ENCODE results near the gene SEC31A.

Gene SEC31A

DNA sequence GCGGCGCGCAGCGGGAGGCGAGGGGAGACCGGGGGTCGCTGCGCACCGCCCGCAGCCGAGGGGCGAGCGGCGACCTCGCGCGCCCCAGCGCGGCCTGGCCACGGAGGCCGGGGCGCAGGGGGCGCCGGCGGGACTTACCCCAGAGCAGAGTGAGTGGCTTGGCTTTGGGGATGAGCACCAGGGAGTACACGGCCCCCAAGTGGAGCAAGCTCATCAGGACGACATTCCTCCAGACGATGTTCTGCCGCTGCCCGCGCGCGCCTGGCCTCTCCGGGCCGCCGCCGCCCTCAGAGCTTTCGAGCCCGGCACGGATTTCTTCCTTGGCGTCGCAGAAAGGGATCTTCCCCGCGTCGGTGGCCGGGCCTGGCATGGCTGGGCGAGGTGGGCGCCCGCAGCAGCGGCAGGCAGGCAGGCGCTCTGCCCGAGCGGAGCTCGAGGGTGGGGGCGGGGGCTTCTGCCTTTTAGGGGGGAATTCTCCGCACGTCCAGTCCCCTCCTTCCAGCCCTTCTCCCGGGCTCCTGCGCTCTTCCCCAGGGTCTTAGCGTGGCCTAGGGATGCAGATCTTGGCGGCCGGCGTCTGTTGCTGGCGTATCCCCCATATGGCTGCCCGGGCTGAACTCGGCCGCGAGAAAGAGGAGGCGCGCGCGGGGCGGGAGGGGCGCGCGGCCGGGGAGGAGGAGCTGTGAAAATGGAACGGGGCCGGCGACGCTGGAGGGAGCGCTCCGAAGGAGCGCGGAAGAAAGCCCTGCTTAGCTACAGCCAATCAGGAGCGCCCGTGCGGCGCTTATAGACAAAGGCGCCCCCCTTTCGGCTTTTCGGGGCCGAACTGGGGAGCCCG, 92.6 kb downstream of the SEC31A start, which contains the start of gene SCD5:
SCD5 (minus strand) TSS at position 629 of the 838 bp plus-strand sequence; CDS start at position 370, 259 bp downstream.
- in situ Hi-C loops (cut with MboI; ENCODE audit: low sequenced_read_pairs) = no loop called here

DNA sequence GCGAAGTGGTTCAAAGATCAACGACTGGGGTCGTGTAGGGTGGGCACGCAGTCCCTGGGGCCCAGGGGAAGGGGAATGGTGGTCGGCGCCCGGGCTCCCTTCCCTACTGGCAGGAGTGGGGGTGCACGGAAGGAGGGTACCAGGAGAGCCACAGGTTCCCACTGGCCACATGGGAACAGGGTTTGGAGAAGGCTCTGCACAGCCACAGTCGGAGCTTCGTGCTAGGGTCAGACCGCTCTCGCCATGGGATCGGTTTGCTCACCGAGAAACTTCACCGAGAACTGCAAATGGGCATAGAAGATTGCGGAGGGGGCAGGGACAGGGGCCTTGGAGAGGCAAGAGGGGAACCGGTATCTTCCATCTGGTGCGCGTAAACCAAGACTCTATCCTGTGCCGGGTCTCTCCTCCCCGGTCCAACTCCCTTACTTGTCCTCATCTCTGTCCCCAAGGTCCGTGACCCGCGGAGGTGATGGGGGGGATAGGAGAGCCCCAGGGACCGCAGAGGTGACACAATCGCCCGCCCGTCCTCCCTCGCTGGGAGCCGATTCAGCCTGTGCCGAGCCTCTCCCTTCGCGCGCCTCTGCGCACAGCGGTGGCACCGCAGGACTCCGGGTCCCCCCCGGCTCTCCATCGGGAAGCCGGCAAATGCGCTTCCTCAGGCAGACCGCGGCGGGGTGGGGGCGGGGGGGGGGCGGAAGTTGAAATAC, 93.4 kb downstream of the SEC31A start:
- in situ Hi-C loops (cut with MboI; ENCODE audit: low sequenced_read_pairs) = no loop called here

DNA sequence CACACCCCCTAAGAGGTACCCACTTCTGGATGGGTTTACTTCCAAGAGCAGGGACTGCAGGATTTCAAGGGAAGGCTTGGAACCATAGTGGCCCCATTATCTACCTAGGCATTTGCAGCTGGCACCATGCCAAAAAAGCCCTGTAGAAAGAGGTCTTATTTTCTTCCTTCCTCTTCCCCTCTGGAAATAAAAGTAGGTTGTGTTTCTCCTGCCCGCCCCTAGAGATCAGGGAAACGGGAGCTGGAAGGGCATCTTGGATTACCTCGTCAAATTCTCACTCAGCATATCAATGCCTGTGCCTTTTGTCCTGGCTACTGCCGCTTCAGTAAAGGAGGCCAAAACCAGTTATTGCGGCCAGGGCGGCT, 93.9 kb downstream of the SEC31A start:
- in situ Hi-C loops (cut with MboI; ENCODE audit: low sequenced_read_pairs) = no loop called here

DNA sequence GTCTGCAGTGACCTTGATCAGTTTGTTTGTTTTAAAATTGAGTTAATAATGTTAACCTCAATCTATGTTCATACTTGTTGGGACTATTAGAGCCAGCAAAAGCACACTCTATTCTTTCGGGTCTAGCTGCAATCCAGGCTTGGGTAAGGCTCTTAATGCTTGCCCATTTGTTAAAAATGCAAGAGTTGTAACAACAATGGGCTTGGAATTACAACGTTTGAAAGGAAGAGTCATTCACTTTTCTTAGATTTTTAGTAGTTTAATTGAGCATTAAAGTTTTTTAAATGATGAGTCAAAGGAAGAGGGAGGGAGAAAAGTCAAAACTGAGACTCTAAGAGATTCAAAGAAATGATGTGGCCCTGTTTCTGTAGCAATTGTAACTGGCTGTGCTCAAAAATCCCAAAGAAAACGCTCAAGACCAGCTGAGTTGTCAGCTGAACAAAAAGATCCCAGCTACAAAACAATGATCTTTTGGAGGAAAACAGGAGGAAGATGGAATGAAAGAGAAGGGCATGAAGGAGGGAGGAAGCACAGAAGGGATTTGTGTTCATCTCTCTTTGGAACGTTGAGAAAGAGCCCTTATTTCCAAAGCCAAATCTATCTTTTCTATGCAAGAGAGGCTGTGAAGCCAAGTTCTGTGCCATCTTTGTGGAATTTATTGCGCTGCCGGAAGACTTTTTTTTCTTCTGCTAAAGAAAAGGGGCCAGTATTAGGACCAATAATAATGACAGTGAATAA, 97.9 kb downstream of the SEC31A start:
- in situ Hi-C loops (cut with MboI; ENCODE audit: low sequenced_read_pairs) = no loop called here

DNA sequence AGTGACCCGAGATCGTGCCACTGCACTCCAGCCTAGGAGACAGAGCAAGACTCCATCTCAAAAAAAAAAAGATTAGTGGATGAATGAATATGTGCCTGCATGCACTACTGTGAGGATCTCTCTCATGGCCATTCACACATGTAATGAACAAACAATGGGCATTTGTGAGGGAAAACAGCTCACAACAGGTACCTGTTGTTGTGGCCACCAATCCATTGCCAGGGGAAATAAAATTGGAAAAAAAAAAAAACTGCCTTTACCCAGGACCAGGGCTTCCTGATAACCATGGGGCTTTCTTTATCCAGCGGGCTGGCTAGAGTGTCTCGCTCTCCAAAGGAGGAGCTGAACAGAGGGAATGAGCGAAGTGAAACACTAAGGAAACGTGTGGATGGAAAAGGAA, 99.8 kb downstream of the SEC31A start:
- in situ Hi-C loops (cut with MboI; ENCODE audit: low sequenced_read_pairs) = no loop called here

DNA sequence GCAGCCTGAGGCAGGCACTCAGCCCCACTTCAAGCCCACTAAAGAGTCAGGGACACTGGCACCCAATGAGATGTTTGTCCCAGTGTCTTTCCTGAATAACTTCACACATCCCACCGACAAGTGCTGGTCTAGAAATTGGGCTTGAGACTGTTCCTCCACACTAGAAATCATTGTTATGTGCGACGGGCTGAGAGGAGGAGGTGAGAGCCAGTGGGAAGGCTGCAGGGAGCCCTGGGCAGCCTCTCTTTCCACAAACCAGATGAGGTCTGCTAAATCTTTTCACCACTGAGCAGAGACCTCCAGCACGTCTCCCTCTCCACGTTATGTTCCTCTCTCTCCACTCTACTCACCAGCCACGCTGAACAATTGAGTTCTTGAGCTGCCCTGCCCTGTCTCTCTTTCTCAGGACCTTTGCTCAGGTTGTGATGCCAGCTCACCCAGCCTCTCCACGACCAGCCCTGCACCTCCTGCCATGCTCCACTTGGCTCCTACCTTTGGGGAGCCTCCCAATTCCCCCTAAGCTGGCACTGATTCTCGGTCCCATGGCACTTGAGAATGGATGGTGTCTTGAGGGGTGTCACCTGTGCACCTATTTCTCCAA, 100.8 kb downstream of the SEC31A start:
- in situ Hi-C loops (cut with MboI; ENCODE audit: low sequenced_read_pairs) = no loop called here

DNA sequence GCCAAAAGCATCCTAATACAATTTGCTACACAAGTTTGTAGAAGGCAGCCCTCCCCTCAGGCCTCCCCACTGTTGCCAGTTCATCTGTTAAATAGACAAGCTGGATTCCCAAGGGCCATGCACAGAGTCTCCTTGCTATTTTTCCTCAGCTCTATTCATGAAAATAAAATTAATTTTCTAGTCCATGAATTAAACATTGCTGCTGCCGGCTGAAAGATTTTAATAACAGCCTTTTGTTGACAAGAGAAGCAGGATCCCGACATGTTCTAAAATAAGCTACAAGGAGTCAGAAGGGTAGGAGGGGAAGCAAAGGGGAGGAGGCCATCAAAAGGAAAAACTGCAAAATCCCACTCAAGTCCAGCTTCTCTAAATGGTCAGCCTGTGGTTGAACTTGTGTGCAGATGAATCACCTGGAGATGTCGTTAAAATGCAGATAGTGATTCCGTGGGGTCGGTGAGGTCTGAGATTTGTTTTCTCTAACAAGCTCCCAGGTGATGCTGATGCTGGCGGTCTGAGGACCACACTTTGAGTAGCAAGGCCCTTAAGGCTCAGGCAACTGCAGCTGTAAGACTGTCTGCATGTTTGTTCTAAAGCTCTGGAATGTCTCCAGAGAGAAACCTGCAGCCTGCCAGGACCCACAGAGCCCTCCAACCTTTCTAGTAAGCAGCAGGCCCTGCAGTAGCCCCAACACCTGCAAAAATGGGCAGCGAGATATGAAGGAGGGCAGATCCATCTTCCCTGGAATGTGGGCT, 101.8 kb downstream of the SEC31A start:
- in situ Hi-C loops (cut with MboI; ENCODE audit: low sequenced_read_pairs) = no loop called here

DNA sequence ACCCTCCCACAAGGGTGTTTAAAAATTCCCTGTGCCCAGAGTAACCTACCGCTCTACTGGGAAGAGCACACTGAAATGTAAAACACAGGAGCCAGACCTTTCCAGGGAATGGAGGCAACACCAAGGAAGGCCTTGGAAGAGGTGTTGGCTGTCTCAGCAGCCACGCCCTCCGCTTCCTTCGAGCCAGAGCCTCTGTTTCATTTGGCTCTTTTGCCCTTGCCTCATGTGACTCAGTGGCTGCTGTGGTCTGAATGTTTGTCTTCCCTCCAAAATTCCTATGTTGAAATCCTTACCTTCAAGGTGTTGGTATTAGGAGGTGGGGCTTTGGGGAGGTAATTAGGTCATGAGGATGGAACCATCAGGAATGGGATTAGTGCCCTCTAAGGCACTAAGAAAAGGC, 103.6 kb downstream of the SEC31A start:
- in situ Hi-C loops (cut with MboI; ENCODE audit: low sequenced_read_pairs) = no loop called here

DNA sequence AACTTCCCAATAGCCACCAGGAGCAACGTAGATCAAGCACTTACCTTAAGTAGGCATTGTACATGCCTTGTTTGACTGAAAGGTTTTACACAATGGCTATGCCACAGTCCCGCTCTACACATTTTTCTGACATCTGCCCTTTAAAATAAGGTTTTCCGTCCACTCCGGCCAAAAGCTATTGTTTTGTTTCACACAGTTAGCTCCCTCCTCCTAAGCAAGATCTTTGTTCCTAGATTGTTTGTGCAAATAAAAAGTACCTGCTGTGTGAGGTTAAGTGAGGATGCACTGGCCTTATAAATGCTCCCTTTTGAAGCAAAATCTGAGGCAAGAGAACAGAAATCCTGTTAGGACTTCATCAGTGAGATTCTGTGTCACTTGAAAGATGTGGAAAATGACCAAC, 104.1 kb downstream of the SEC31A start:
- in situ Hi-C loops (cut with MboI; ENCODE audit: low sequenced_read_pairs) = no loop called here

DNA sequence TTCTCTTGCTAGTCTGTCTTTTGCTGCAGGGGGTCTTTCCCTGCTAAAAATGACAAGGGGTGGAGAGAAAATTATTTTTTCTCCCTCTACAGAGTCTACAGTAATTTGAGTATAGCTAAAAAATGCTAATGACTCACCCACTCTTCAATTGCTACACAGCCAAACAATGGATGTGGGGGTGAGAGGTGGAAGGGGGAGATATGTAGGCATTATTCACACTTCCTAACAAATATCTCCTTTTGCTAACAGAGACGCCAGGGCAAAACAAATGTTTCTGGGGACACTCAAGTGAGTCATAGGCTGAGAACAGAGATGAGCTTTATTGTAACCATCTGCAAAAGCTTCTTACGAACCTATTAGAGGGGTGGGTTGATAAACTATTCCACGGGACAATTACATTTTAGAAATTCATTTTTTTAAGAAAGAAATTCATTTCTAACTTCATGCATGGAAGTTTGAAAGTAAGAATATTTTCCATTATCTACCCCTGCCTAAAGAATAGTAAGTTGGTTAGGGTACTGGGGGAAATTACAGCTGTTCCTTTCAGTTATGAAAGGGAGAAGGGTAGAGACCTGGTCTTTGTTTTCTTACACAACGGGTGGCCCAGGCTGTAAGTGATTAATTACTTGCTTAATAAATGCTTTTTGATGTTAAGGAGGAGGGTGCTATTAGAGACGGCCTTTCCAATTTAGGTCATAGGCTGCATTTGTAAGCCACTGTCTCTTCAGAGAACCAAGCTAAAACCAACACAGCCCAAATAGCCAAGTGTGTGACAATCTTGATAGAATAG, 105.1 kb downstream of the SEC31A start:
- in situ Hi-C loops (cut with MboI; ENCODE audit: low sequenced_read_pairs) = no loop called here

DNA sequence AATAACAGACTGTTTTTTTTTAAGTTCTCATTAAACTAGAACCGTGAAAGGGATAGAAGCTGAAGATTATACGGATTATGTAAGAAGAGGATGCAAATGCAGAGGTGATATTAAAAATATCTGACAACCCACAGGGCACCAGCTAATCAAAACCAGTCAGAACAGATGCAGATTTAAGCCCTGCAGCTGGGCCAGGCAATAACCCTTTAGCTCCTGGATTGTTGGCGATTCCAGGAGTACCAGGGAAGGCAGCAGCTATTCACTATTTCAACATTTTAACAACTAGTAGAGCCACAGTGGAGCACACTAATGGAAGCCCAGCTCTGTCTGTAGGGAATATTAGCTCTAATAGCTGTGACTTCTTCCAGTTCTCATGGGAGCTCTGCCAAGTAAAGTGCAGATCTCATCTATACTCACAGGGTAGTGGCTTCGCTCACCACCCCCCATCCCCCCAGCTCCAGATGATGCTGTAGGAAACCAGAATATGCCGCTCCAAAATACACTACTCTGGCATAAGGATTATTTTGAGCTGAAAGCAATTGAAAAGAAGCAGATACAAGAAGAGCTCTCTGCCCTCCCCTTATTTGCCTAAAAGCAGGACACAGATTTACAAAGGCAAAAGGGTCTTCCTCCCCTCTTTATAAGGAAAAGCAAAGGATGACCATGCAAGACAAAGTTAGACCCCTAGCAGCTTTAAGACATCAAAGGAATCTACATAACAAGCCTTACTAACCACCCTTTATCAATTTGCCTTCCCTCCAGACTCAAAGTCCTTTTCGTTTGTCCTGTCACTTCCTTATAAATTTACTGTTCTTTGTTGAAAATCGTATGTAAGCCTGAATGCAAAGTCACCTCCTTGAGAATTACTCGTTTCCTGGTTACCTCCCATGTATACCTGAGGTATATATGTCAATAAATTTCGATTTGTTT, 106.0 kb downstream of the SEC31A start:
- in situ Hi-C loops (cut with MboI; ENCODE audit: low sequenced_read_pairs) = no loop called here

DNA sequence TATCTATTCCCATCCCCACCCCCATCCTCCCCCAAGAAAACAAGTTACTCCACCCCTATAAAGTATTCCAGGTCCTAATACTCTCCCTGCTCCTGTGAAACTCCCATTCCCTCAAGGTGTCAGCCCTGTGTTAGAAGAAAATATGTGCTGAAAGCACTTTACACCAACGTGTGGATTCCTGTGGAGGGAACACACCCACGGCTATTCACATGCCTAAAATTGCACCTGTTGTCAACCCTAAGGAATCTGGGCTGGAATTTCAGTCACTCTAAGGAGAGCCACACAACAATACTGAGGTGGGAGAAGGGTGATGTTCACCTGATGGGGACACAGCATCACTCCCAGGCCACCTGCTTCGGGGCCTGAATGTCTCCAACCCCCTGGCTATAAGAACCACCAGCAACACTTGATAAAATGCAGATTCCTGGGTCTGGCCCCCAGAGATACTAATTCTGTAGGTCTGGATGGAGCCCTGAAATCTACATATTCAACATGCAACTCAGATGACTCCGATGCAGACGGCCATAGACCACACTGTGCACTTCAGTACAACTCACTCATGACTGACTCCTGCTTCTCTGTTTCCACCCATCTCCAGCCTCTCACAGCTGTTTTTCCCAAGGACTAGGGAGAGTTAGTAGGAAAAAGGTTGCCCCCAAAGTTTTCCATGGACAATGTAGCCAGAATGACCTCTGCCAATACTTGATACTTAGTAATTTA, 108.2 kb downstream of the SEC31A start:
- in situ Hi-C loops (cut with MboI; ENCODE audit: low sequenced_read_pairs) = no loop called here

DNA sequence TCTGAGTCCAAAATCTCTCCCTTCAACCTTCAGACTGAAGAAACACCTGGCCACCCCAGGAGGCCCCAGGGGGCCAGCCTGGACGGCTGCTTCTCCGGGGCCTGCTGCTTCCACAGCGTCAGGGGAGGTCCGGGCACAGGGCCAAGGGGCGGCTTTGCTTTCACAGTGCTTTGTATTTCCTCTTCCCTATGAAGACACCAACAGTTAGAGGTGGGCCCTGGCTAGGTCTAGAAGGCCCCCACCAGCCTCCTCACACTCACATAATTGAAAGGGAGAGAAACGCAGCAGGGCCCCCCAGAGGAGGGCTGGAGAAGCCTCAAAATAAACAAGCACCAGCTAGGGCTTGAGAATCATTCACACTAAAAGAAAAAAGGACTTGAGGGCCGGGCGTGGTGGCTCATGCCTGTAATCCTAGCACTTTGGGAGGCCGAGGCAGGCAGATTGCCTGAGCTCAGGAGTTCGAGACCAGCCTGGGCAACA, 110.2 kb downstream of the SEC31A start:
- in situ Hi-C loops (cut with MboI; ENCODE audit: low sequenced_read_pairs) = no loop called here

DNA sequence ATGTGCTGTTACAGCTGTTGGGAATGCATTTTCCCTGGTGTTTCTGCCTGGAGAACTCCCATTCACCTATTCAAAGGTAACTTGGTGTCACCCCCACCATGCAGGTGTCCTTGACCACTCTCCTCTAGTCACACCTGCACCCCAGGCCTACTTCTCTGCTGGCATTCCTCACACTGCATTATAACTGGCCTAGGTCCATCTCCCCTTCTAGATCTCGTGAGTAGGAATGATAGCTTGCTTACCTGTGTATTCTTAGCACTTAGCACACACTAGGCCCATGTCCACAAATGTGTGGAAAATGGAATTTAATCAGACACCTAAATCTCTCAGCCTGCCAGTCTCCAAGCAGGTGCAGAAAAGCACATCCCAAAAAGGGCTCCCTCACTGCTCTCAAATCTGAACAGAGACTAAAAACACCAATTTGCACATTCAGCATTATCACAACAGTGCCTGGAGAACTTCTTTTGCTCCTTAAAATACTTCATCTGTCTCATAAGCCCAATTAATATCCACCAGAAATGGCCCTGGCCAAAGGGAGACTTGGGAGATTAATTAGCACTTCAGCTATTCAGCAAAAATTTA, 110.7 kb downstream of the SEC31A start:
- in situ Hi-C loops (cut with MboI; ENCODE audit: low sequenced_read_pairs) = no loop called here

DNA sequence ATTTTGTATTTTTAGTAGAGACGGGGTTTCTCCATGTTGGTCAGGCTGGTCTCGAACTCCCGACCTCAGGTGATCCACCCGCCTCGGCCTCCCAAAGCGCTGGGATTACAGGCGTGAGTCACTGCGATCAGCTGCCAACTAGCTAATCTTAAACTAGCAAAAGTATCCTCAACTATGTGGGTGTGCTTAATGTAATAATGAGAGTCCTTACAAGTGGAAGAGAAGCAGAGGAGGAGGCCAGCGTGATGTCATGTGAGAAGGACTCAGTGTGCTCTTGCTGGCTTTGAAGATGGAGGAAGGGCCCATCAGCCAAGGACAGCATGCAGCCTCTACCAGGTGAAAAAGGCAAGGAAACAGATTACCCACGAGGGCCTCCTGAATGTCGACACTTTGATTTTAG, 111.9 kb downstream of the SEC31A start:
- in situ Hi-C loops (cut with MboI; ENCODE audit: low sequenced_read_pairs) = no loop called here

DNA sequence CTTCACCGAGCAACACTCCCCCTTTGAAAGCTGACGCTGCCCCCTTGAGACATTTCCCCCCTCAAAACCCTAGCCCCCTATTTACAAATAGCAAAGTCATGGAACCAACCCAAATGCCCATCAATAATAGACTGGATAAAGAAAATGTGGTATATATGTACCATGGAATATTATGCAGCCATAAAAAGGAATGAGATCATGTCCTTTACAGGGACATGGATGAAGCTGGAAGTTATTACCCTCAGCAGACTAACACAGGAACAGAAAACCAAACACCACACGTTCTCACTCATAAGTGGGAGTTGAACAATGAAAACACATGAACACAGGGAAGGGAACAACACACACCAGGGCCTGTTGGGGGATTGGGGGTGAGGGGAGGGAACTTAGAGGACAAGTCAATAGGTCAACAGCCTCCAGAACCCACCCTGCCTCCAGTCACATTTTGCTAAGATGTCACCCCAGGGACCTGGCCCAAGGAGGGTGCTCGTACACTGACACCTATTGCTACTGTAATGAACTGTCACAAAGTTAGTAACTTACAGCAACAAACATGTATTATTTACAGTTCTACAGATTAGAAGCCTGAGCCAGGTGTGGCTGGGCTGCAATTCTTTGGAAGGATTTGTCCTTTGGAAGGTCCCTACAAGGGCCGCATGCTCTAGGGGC, 113.0 kb downstream of the SEC31A start:
- in situ Hi-C loops (cut with MboI; ENCODE audit: low sequenced_read_pairs) = no loop called here

DNA sequence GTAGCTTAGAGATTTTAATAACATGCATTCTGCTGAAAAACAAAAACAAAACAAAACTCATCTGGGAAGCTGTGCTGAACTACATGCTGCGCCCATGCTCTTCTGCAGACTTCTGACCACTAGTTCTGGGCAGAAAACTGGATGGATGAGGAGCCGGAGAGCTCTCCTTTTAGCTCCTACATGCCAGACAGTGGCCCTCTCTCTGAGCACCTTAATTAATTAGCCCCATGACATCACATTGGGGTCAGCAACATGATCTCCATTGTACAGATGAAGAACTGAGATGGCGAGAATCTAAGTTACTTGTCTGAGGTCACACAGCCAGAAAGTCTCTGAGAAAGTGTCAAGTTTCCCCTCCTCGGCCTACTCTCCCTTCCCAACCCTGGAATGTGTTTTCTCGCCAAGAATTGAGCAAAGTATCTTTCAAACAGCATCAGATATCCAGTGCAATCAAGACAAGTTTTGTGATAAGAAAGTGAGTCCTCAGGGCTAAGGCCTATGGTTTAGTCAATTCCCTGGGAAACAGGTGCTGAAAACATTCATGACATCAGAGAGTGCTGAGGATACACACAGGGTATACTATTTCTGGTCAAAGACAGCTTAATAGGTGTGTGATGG, 113.9 kb downstream of the SEC31A start:
- in situ Hi-C loops (cut with MboI; ENCODE audit: low sequenced_read_pairs) = no loop called here
